Retina (tissue), 1 donor: Measurements from ENCODE around the gene SUPT20H.

Experiments
- DNase-seq: peaks from one replicate; pipeline ENCODE4 v3.0.0-alpha.2; 2016

The SUPT20H gene

DNA sequence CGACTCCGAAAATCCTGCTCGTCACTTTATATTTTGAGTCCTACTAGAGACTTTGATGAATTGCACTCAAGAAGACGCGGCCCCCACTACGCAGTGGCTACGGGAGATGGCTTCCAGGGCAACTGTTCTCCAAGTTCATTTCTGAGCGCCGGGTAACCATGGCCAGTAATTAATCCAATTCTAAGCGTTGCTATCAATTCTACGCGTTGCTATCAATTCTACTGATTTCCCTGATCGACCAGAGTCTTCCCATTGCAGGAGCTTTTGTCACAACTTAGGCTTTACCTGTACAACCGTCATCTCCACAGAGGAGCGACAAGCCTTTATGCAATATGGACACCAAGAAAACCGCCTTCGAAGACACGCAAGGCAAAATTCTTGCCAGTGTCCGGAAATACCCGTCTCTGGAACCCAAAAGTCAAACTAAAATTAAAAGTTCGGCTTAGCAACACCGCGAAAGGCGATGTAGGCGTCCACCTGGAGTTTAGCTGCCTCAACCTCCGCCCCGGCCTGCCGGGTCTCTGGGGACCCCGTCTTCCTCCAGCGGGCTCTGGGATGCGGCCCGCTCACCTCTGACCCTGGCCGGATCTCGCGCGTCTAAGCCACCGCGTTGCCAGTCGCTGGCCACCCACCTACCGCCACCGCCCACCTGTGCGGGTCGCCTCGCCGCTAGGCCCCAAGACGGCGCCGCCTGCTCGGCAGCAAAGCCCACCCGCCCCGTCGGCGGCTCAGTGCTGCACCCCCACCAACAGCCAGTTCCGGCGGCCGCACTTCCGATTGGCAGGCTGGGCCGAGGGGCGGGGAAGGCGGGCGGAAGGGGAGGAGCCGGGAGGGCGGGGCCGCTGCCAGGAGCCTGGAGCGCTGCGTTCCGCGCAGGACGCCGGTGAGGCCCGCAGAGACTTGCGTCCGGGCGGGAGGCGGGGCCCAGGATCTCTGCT, at the start of gene SUPT20H:
TSS of gene SUPT20H (minus strand) at position 779 of the 938 bp plus-strand sequence. CDS start 8,198 bp downstream, outside the sequence.
- peak; percentile 95 for DNase-seq

DNA sequence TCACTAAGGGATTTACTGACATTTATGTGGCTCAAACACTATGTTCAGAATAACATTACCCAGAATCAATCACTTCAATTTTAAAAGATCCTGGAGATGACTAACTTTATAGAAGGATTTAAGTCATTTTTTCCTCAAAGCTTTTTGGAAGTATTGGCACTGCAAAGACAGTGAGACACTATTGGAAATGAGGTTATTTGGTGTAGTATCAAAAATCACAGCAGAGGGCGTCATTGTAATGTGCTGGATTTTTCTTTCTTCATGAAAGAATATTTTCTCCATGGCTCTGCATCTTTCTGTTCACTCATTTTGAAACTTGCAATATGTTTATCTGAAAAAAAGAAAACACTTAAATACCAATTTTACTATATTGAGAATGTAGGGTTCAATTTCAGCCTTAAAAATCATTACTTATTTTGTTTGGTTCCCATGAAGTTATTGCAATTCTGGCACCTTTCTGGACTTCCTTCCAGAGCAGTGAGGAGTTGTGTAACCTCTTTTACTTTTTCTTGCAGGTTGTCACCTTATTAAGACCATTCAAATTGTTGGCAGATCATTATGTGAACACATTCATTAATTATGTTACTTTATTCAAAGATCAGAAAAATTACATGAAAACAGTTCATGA, 49.7 kb upstream of the SUPT20H start:
- peak; percentile 52 for DNase-seq

DNA sequence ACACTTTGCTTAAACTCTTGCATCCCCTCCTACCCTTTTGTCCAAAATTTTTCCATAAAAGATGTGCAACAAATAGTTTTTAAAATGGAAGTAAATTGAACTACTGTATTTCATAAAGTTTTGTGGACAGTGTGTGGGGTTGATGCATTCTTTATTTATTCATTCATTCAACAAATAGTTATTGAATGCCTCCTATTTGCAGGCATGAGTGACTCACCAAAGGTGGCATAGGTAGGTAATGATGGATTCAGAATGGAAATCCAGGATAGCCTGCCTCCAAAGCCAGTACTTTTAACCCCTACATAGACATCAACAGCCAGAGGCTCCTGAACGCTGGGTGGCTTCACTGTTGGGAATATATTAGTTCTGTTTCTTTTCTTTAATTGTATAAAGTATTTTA, 48.4 kb upstream of the SUPT20H start:
- DNase-seq: no peak

DNA sequence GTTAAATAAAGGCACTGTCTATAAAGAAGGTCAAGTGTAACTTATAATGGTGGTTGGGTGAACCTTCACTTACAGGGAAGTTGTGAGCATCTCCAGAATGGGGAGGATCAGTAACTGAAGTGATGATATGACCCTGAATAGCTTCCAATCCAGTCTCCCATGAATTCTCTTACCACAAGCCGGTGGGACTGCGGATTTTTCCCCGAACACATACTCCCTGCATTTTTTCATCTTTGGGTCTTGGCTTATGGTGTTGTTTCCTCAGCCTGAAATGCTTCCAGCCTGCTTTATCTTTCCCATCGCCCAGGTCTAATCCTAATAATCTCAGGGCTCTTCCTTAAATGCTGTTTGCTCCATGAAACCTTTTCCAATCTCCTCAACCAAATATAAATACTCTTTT, 48.0 kb upstream of the SUPT20H start:
- DNase-seq: no peak

DNA sequence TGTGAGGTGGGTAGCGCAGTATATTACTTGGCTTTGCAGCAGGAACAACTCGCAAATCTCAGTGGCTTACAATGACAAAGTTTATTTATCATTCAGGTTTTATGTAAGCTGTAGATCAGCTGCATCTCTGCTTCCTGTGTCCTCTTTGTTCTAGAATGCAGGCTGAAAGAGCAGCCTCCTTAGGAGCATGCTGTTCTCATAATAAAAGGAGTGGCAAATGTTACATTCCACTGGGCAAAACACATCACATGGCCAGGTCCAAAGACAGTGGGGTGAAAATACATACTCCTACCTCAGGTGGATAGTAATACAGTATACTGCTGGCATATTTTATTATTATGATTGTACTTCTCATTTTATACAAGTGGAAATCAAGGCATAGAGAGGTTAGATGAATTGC, 47.2 kb upstream of the SUPT20H start:
- DNase-seq: no peak

DNA sequence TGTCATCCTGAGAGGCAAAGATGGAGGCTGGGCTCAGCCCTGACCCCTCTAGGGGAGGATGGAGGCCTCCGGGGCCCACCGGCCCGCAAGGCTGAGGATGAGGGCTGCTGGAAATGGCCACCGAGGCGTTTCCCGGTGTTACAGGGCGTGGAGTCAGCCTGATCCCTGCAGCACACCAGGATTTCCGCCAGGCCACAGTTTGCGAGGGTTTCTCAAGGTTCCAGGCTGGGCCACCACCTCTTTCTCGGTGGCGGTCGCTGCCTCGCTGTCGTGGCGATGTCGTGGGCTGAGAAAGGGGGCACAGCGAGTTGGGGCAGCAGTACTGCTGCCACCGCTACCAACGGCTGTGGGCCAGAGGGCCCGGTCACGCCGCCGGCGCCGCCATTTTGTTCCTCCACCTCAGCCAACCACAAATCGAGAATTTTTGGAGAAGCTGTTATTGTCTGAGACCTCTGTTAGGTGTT, 45.8 kb upstream of the SUPT20H start, which contains the start of gene CSNK1A1L:
TSS of gene CSNK1A1L (minus strand) at position 414 of the 464 bp plus-strand sequence. CDS start at position 6, 408 bp downstream.
- no peak for DNase-seq

DNA sequence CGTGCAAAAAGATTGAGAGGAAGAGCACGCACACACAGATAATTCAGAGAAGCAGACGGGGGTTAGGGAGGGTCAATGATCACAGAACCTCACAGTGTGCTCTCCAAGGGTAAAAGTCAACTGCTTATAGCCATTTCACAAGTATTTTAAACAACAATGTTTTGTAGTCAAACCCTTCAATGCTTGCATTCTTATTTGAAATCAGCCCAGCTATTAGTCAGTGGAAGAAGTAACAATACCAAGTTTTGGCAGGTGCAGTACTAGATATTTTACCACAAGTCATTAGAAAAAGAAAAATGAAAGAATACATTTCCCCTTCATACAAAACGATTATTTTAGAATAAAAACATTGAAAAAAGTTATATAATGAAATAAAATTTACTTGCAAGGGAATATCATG, 43.4 kb upstream of the SUPT20H start:
- no peak for DNase-seq

DNA sequence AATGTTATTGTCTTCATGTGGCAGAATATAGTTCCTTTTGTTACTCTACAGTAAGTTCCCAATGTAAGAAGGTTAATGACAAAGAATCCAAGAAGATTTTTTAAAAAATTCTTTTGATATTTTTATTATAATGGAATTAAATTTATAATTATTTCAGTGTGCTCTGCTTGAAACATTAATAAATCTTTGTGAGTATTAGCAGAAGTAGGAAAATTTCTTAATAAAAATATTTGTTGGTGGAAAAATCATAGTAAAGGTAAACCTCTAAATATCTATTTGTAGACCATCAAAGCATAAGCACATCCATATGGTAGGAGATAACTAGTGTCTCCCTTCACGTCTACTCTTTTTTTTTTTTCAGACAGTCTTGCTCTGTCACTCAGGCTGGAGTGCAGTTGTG, 41.7 kb upstream of the SUPT20H start:
- no peak for DNase-seq

DNA sequence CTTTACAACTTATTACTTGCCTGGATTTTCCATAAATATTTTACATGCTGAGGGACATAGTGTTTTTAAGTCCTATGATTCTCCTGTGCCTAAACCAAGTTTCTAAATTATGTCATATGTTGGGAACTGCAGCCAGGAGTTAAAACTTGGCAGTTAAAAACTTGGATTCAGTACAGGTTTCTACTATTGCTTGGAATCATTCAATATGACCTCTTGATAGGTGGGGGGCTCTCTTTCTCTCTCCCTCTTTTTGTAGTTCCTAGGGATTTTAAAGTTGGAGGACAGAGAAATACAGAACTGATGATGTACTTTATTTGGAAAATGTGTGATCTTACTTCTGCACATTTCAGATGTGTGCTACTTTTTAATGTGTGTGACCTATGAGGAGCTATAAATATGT, 41.2 kb upstream of the SUPT20H start:
- no peak for DNase-seq

DNA sequence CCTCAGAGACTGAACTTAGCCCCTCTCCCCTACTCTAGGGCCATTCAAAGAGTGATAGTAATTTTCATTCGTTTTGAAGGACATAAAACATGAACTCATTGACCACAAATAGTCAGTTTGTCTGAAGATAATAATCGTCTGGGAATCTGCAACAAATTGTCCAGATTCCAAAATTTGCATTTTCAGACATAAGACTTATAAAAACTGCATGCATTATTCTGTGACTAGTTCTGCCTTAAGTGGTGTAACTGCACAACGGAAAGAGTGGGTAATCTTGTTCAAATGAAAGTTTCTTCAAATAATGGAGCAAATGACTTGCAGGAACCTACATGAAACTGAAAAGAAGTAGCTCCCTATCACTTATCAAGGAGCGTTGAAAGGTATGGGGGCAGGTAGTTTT, 37.6 kb upstream of the SUPT20H start:
- no peak for DNase-seq

DNA sequence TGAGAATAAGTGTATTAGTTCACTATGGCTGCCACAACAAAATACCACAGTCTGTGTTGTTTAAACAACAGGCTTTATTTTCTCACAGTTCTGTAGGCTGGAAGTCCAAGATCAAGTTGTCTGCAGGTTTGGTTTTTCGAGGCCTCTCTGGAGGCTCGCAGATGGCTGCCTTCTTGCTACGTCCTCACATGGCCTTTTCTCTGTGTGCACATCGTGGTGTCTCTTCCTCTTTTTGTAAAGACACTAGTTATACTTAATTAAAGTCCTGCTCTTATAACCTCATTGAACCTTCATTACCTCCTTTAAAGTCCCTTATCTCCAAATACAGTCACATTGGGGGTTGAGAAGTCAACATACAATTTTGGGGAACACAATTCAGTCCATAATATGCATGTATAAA, 35.4 kb upstream of the SUPT20H start:
- no peak for DNase-seq

DNA sequence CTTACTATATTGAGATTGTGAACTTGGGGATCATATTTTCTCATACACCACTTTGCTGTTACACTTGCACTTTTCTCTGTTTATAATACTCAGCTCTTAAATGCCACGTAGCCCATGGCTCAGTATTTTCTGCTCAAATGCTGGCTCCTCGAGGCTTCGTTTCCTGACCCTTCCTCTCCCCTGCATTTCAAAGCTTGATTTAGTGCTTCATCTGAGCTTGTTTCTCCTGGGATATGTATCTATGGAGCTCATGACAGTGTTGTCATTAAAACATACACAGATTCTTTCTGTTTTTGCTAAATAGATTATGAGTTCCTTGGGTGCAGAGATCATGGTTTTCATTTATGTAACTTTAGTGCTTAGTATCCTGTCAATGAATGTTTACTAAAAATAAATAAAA, 34.6 kb upstream of the SUPT20H start:
- no peak for DNase-seq

DNA sequence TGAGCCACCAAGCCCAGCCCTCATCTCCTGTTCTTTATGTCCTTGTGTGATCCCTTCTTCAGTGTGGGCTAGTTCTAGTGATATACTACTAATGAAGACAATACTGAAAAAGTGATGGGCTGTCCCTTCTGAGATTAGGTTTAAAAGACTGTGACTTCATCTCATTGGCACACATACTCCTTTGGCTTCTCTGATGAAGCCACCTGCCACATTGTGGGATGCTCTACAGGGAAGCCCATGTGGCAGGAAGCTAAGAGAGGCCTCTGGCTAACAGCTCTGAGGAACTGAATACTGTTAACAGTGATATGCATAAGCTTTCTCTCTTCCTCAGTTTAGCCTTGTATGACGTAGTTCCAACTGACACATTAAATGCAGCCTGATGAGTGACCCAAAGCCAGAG, 32.3 kb upstream of the SUPT20H start:
- DNase-seq: no peak

DNA sequence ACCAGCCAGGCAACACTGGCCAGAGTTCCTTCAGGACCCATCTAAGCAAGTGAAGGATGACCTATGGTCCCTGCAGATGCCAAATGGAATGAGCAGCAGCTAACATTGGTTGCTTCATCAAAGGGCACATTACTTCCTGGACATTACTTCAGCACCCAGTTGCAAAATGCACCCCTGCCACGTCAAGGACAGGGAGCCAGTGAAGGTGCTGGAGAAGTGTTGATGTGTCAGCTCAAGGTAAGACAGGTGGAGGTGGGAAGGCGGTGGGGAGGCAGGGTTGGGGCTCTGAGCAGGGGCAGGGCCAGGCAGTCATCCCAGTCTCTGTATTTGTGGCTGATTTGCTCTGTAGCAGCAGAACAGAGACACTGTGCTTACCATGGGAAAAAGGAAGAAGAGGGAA, 31.4 kb upstream of the SUPT20H start:
- DNase-seq: no peak

DNA sequence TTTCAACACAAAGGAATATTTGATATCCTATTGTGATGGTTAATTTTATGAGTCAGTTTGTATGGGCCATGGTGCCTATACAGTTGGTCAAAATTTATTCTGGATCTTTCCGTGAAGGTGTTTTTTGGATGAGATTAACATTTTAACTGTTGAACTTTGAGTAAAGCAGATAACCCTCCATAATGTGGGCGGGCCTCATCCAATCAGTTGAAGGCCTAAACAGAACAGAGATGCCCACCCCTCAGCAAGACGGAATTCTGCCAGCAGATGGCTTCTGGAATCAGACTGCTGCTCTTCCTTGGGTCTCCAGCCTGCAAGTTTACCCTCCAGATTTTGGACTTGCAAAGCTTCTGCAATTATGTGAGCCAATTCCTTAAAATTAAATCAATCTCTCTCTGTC, 30.0 kb upstream of the SUPT20H start:
- no peak for DNase-seq

DNA sequence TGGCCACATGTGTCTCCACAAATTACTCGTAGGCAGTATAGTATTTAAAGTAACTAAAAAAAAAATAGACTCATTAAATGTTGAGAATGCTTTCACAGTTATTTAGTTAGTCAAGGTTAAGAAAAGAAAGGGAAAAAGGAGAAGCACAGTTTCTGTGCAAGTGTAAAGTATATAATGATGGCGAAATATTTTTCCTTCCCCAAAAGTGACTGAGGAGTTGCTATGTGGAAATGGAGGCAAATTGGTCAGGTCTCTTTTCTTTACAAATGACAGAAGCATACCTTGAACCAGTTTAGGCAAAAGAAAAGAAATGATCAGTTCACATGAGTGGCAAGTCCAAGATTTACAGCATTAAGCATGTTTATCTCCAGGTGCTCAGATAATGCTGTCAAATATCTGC, 28.0 kb upstream of the SUPT20H start:
- no peak for DNase-seq

DNA sequence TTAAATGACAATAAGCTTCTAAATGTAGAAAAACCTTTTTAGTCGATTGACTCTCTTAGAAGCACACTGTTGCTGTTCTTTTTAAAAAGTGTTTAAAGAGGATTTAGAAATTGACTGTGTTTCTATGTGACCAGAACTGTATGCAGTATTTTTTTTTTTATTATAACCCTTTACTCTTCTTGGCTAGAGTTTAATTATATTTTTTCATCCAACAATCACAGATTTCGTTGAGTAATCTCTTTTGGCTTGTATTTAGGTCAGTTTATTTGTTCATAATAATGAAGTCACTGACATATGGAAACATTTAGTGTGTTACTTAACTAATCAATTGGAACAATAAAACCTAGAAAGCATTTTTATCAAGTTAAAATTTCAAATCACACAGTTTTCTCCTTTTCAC, 26.1 kb upstream of the SUPT20H start:
- no peak for DNase-seq

DNA sequence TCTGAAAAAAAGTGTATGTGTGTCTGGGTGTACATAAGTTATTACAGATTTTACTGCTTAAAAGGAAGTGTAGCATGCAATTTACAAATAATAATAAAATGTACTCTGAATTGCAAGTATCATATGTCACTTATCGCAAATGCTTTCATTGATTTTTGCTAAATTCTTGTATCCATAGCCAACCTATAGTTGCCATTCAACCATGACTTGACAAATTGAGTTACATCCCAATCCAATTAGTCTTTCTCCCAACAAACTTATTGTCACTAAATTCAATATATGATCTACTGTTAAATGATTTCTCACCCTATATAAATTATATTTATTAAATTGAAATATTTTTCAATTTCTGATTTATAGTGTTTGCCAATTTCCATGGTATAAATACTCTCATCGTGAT, 17.3 kb upstream of the SUPT20H start:
- DNase-seq: no peak

DNA sequence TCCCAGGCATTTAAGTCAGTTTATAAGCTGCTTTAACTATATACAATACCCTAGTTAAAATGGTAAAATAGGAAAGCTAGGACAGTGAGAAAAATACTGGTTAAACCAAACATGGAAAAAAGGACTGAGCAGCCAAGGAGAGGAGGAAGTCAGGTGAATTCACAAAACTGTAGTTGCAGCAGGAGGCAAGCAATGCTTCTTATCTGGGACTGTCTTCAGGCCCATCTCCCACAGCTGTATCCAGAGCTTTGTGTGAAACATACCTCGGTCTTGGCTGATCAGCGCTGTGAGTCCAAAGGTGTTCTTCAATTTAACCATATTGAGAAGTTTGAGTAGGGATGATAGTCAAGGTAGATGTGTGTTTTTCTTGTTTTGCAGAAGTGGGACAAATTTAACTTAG, 15.7 kb upstream of the SUPT20H start:
- no peak for DNase-seq

DNA sequence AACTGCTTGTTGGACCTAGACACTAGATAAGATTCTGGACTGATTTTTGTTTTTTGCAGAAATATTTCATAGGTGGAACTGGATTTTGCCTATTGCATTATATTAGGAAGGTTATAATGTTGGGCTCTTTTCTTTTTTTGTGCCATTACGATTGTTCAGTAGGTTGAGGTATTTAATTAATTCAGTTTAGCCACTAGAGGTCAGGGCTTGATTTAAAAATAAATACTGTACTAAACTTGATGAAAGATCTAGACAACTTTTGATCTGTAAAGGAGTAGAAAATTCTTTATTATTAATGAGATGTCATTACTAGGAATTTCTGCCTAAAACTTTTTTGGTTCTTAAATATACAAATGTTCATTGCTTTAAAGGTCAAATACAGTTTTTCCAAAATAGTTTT, 15.2 kb upstream of the SUPT20H start:
- DNase-seq: no peak

DNA sequence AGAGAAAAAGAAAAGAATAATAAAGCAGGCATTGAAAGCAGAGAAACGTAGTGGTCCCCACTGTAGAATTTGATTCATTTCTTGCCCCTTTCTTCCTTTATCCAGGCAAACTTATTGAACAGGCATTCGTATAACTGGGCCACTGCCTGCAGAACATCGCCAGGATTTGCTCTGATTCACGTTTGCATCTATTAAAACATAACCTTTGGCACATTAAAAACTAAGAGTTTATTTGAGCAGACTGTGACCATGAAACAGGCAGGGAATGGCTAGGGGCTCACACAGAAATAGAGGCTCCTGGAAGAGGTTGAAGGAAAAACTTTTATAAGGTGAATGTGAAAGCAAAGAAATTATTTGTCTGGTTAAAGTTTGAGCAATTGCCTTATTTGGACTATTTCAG, 12.5 kb upstream of the SUPT20H start:
- DNase-seq: no peak

DNA sequence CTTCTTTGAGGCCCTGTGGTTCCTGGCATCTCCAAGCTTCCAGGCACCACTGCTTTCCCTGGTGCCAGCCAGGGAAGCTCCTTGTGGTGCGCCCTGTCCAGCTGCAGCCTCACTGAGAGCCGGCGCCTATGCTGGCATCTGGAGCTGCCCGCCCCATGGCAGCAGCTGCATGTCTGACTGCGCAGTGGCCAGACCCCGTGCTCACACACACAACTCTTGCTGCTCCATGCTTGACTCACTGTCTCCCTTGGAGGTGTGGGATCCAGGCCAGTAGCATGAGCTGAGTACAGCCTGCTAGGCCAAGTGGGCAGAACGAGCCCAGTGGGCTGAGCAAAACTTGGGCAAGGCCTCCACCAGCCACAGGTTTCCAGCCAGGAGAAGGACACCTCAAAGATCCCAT, 11.5 kb upstream of the SUPT20H start:
- no peak for DNase-seq

DNA sequence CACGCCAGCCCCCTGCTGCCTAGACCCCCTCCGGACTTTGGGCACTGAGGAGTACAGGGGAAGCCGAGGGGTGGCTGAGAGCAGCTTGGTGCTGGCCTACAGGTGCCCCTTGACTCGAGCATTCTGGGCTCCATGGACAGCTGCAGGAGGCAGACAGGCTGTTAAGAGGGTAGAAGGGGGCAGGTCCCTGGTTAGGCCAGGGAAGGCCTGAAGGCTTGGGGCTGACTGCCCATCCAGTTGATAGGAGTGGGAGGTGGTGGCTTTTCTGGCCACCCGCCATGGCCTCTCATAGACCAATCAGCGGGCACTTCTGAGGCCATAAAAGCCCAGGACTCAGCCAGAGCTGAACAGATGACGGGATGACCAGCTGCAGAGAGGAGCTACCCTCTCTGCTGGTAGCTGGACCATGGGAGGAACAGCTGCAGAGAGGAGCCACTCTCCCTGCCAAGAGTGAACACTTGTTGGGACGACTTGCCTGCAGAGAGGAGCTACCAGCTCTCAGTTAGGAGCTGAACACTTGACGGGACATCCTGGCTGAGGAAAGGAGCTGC, 10.7 kb upstream of the SUPT20H start:
- no peak for DNase-seq

DNA sequence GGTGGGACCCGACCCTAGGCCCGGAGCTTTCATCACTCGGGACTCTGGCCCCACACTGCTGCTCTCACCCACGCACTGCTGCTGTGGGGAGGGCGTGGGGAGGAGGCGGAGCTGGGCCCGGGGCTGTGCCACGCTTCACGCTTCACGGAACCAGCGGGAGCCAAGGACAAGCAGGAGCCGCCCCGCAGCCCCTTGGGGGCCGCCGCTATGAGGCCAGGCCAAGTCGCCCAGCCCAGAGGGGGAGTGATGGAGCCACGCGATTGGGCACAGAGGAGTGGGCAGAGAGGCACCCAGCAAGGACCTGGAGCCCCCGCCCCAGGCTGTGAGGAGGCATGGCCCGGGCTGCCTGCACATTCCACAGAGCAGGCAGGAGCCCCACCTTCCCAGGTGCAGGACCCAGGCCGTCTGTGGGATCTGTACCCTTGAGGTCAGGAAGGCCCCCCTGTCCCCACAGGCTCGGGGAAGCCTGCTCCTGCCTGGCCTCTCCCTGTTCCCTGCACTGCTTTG, 10.2 kb upstream of the SUPT20H start:
- no peak for DNase-seq
